MM.1S (cell line): Measurements from ENCODE around the gene ENHO.

Source experiments
- DNase-seq: peaks from one replicate; pipeline ENCODE4 v3.0.0-alpha.2; 2015
- H2AFZ ChIP-seq: fragments of 300-600 bp; sonication (generic); 2 replicates; pipeline ENCODE4 v1.6.0; 2016; ENCODE audit warnings: antibody characterized with exemption, low read length
- H3F3A ChIP-seq: fragments of 300-600 bp; sonication (generic); 2 replicates; pipeline ENCODE4 v1.6.1; 2016; ENCODE audit warnings: mild to moderate bottlenecking, antibody characterized with exemption, low read length, moderate library complexity, mixed read lengths; ENCODE audit not compliant: insufficient read depth
- H3K27ac ChIP-seq: fragments of 300-600 bp; sonication (generic); 2 replicates; pipeline ENCODE4 v1.5.1; 2016; ENCODE audit warnings: mild to moderate bottlenecking, low read length
- H3K27me3 ChIP-seq: fragments of 300-600 bp; sonication (generic); replicated peaks from 2 replicates; pipeline ENCODE4 v1.6.0; 2016; ENCODE audit warnings: low read length; ENCODE audit not compliant: insufficient read depth
- H3K36me3 ChIP-seq: fragments of 300-600 bp; sonication (generic); replicated peaks from 2 replicates; pipeline ENCODE4 v1.6.1; 2016; ENCODE audit warnings: mild to moderate bottlenecking, low read length, mixed read lengths; ENCODE audit not compliant: insufficient read depth
- H3K4me1 ChIP-seq: fragments of 300-600 bp; sonication (generic); 2 replicates; pipeline ENCODE4 v1.6.1; 2016; ENCODE audit warnings: low read length, mixed read lengths
- H3K4me2 ChIP-seq: fragments of 300-600 bp; sonication (generic); 2 replicates; pipeline ENCODE4 v1.6.0; 2016; ENCODE audit warnings: low read depth, low read length
- H3K4me3 ChIP-seq: fragments of 300-600 bp; sonication (generic); 2 replicates; pipeline ENCODE4 v1.5.1; 2016; ENCODE audit warnings: low read length, mixed read lengths
- H3K79me2 ChIP-seq: fragments of 300-600 bp; sonication (generic); 2 replicates; pipeline ENCODE4 v1.6.1; 2016; ENCODE audit warnings: mixed run types, low read length, mixed read lengths
- H3K9ac ChIP-seq: fragments of 300-600 bp; sonication (generic); 2 replicates; pipeline ENCODE4 v1.6.1; 2016; ENCODE audit warnings: low read length, mixed read lengths
- H3K9me2 ChIP-seq: fragments of 300-600 bp; sonication (generic); replicated peaks from 2 replicates; pipeline ENCODE4 v1.6.1; 2016; ENCODE audit warnings: mild to moderate bottlenecking, low read length, mixed read lengths; ENCODE audit not compliant: insufficient read depth
- H3K9me3 ChIP-seq: fragments of 300-600 bp; sonication (generic); replicated peaks from 2 replicates; pipeline ENCODE4 v1.6.1; 2016; ENCODE audit warnings: mild to moderate bottlenecking, low read length, mixed read lengths; ENCODE audit not compliant: insufficient read depth
- H4K20me1 ChIP-seq: fragments of 300-600 bp; sonication (generic); 2 replicates; pipeline ENCODE4 v1.6.1; 2016; ENCODE audit warnings: mild to moderate bottlenecking, low read length, moderate library complexity, mixed read lengths; ENCODE audit not compliant: insufficient read depth
- EZH2 ChIP-seq: fragments of 300-600 bp; sonication (generic); optimal IDR thresholded peaks from 2 replicates; pipeline ENCODE3; 2017; ENCODE audit warnings: low read depth, mild to moderate bottlenecking, antibody characterized with exemption, low read length, mixed read lengths
- EZH2phosphoT487 ChIP-seq: fragments of 300-600 bp; sonication (generic); IDR thresholded peaks from 2 replicates; pipeline ENCODE4 v1.6.1; 2018; ENCODE audit warnings: antibody characterized with exemption, low read length
- TF ChIP-seq, protein P1 (sequence below): fragments of 300-600 bp; sonication (generic); IDR thresholded peaks from 2 replicates; pipeline ENCODE4 v1.5.1; 2016; ENCODE audit warnings: antibody characterized with exemption, low read length, mixed read lengths

The ENHO gene

DNA sequence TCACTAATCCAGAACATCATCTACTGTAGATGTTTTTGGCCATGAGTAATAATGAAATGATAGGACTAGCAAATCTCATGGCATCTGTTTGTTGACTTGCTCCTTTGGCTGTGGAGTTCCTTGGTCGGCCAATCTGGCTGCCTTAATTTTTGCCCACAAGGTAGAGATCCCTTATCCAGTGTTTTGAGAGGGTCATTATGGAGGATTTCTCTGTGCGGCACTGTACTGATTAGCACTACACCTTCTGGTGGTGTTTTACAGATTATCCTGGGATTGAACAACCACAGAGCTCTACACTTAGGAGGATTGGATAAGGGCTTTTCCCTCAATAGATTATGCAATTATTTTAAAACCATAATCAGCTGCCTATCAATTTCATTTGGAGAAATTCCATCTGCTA is 3.2 kb upstream of the ENHO start:
- H3K36me3 ChIP-seq: no peaks in the 10 kb centered on the region
- TF ChIP-seq EZH2phosphoT487: no peak
- TF ChIP-seq, protein P1, sequence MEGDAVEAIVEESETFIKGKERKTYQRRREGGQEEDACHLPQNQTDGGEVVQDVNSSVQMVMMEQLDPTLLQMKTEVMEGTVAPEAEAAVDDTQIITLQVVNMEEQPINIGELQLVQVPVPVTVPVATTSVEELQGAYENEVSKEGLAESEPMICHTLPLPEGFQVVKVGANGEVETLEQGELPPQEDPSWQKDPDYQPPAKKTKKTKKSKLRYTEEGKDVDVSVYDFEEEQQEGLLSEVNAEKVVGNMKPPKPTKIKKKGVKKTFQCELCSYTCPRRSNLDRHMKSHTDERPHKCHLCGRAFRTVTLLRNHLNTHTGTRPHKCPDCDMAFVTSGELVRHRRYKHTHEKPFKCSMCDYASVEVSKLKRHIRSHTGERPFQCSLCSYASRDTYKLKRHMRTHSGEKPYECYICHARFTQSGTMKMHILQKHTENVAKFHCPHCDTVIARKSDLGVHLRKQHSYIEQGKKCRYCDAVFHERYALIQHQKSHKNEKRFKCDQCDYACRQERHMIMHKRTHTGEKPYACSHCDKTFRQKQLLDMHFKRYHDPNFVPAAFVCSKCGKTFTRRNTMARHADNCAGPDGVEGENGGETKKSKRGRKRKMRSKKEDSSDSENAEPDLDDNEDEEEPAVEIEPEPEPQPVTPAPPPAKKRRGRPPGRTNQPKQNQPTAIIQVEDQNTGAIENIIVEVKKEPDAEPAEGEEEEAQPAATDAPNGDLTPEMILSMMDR: no peak
- no peak for TF ChIP-seq EZH2
- 0 out of 2 replicates have a peak, but pooled peaks cover 3% of the 10 kb centered on the region for H3F3A ChIP-seq
- no peak for DNase-seq
- no peak overlapping the region for H3K27ac ChIP-seq
- H3K9me3 ChIP-seq: no peaks in the 10 kb centered on the region
- H3K79me2 ChIP-seq: no peaks in the 10 kb centered on the region
- no peak overlapping the region for H3K4me3 ChIP-seq
- H3K27me3 ChIP-seq: peaks cover 29% of the 10 kb centered on the region
- H3K4me2 ChIP-seq: no peak overlapping the region
- 0 out of 2 replicates have a peak, but pooled peaks cover 4% of the 10 kb centered on the region for H3K4me1 ChIP-seq
- no peak overlapping the region for H3K9ac ChIP-seq
- H2AFZ ChIP-seq: no peak overlapping the region
- H3K9me2 ChIP-seq: no peaks in the 10 kb centered on the region
- no peaks in the 10 kb centered on the region for H4K20me1 ChIP-seq

DNA sequence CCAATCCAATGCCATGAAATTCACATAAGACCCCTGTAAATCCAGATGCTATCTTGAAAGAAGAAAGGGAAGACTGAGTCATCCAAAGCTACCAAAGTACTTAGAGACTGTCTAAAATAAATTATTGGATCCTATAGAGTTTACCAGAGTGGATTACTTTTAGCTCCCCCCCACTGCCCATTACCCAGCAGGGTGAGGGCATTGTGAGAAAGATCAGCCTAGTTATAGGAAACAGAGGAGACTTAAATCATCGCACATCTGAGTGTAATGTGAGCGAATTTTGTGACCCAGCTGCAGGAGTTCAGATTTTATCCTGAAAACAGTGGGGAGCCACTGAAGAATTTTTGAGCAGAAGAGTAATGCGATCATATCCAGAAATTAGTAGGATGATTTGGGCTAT is 1.6 kb upstream of the ENHO start:
- Histone ChIP-seq H3K9me3 (no peaks in the 10 kb centered on the region), H4K20me1 (no peaks in the 10 kb centered on the region), H3K27ac (no peak overlapping the region), H3F3A (0 out of 2 replicates have a peak, but pooled peaks cover 3% of the 10 kb centered on the region), H3K79me2 (no peaks in the 10 kb centered on the region), H3K4me1 (0 out of 2 replicates have a peak, but pooled peaks cover 4% of the 10 kb centered on the region), H3K4me2 (no peak overlapping the region), H3K4me3 (no peak overlapping the region), H3K27me3 (peaks cover 29% of the 10 kb centered on the region), H2AFZ (no peak overlapping the region), H3K9me2 (no peaks in the 10 kb centered on the region), H3K36me3 (no peaks in the 10 kb centered on the region), H3K9ac (no peak overlapping the region)
- TF ChIP-seq, protein P1: no peak
- TF ChIP-seq EZH2 (no peak), EZH2phosphoT487 (no peak)
- no peak for DNase-seq

DNA sequence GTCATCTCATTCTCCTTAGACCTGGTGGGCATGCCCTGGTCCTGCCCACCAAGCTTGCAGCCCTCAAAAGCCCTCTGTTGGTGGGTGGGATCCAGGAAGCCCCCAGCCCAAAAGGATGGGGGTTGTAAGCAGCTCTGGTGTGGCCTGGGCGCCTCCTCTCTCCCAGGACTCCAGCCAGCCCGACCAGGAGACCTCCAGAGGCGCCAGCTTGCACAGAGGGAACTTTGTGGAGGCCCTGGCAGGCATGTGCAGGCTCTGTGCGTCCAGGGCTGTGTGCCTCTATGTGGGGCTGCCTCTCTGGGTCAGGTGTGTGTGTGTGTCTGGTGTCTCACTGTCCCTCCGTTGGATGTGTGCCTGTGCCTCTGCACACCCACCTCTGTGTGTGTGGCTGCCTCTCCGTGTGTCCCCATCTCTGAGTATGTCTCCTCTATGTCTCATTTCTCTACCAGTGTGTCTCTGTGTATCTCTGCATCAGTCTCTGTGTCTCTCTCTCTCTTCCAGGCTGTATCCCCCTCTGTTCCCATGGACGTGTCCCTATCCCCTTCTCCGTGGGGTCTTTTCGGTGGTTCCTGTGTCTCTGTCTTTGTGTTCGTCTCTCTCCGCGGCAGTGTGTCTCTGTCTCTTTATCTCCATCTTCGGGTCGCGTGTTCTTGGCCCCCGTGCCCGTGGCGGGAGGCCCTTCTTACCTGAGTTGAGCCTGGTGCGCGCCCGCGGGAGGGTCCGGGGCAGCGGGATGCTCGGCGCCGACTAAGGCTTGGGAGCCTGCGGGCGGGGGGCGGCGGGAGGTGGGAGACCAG is 501 bp downstream of the ENHO start:
- Histone ChIP-seq H4K20me1 (no peaks in the 10 kb centered on the region), H3F3A (0 out of 2 replicates have a peak, but pooled peaks cover 3% of the 10 kb centered on the region), H3K9me3 (no peaks in the 10 kb centered on the region), H2AFZ (peak overlapping the region; percentile 43; the same call in 1 of the 2 replicates), H3K36me3 (no peaks in the 10 kb centered on the region), H3K4me1 (0 out of 2 replicates have a peak, but pooled peaks cover 4% of the 10 kb centered on the region), H3K27me3 (peaks cover 34% of the 10 kb centered on the region), H3K9me2 (no peaks in the 10 kb centered on the region), H3K9ac (no peak overlapping the region), H3K27ac (no peak overlapping the region), H3K79me2 (no peaks in the 10 kb centered on the region), H3K4me2 (peak overlapping the region; percentile 77), H3K4me3 (peak overlapping the region; percentile 50)
- TF ChIP-seq EZH2phosphoT487 (no peak), EZH2 (no peak)
- TF ChIP-seq, protein P1: no peak
- no peak for DNase-seq
